Dedifferentiated amniotic fluid mesenchymal stem cell (primary cell): ENCODE measurements around the gene PREX1.
"Not testable (repeated sequence)": the region's sequence is repeated elsewhere in the genome, so short reads cannot be mapped to it uniquely, and the experiment has no call there.

ENCODE experiments used
- DNase-seq: peaks from one replicate; pipeline ENCODE4 v3.0.0-alpha.2; 2016; ENCODE audit errors: extremely low spot score

The PREX1 gene

GRCh38 chr20:48812600-48813445 lies 15.0 kb downstream of the PREX1 start:
- DNase-seq: no peak

GRCh38 chr20:48812114-48812513 lies 15.7 kb downstream of the PREX1 start:
- not testable (repeated sequence) for DNase-seq

GRCh38 chr20:48809673-48810072 lies 18.1 kb downstream of the PREX1 start:
- DNase-seq: no peak

- no peak for DNase-seq
Observed at GRCh38 chr20:48808382-48809034, 19.3 kb downstream of the PREX1 start.

GRCh38 chr20:48807586-48808381 lies 20.0 kb downstream of the PREX1 start:
- no peak for DNase-seq

GRCh38 chr20:48807051-48807450 lies 20.7 kb downstream of the PREX1 start:
- DNase-seq: no peak

- no peak for DNase-seq
Observed at GRCh38 chr20:48805716-48806115, 22.1 kb downstream of the PREX1 start.

- DNase-seq: no peak
Observed at GRCh38 chr20:48805286-48805685, 22.5 kb downstream of the PREX1 start.

- no peak for DNase-seq
Observed at GRCh38 chr20:48804300-48804980, 23.4 kb downstream of the PREX1 start.

GRCh38 chr20:48803176-48804053 lies 24.4 kb downstream of the PREX1 start:
- DNase-seq: no peak

- no peak for DNase-seq
Observed at GRCh38 chr20:48802647-48803046, 25.2 kb downstream of the PREX1 start.

- no peak for DNase-seq
Observed at GRCh38 chr20:48802216-48802615, 25.6 kb downstream of the PREX1 start.

- no peak for DNase-seq
Observed at GRCh38 chr20:48801197-48801596, 26.6 kb downstream of the PREX1 start.

- no peak for DNase-seq
Observed at GRCh38 chr20:48800177-48800576, 27.6 kb downstream of the PREX1 start.

GRCh38 chr20:48799328-48800105 lies 28.3 kb downstream of the PREX1 start:
- DNase-seq: no peak

- no peak for DNase-seq
Observed at GRCh38 chr20:48797850-48798747, 29.7 kb downstream of the PREX1 start.

GRCh38 chr20:48797275-48797825 lies 30.4 kb downstream of the PREX1 start:
- DNase-seq: no peak

GRCh38 chr20:48795732-48796131 lies 32.1 kb downstream of the PREX1 start:
- DNase-seq: no peak
